WI38 (cell line): Measurements from ENCODE around the gene ADAMTS15.
A peak's percentile ranks its signal among the peaks of the same experiment; 100 is the strongest.

ENCODE experiments used
- H3K4me3 ChIP-seq: 2 replicates; pipeline ENCODE4 v1.5.1; 2011; ENCODE audit warnings: low read depth, mild to moderate bottlenecking, control low read depth, low read length
- CTCF ChIP-seq: IDR thresholded peaks from 2 replicates; pipeline ENCODE4 v1.5.1; 2012; ENCODE audit warnings: low read depth, mild to moderate bottlenecking, control low read depth, low read length

Gene ADAMTS15

DNA sequence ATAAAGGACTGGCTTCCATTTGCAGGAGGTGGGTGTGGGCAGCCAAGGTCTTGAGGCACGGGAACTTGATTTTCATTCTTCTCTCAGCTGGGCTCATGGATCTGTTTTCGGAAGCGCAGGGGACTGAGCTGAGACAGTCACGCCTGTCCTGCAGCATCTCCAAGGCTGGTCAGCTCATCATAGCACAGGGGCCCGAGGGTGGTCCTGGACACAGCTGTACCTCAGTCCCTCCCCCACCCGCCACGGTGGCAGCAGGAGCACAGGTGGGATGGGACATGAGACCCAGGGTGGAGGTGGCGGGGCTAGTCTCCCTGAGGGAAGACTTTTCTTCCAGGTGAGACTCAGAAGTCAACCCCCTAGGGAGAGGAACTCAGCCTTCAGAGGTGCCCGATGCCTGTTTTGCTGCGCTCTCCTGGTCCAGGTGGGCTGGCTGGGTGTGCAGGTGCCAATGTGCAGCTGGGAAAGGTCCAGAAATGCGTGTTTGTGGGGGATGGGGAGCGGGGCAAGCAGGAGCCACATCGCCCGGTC, 23.8 kb upstream of the ADAMTS15 start:
- no peak for TF ChIP-seq CTCF
- H3K4me3 ChIP-seq, result no peak overlapping the region

DNA sequence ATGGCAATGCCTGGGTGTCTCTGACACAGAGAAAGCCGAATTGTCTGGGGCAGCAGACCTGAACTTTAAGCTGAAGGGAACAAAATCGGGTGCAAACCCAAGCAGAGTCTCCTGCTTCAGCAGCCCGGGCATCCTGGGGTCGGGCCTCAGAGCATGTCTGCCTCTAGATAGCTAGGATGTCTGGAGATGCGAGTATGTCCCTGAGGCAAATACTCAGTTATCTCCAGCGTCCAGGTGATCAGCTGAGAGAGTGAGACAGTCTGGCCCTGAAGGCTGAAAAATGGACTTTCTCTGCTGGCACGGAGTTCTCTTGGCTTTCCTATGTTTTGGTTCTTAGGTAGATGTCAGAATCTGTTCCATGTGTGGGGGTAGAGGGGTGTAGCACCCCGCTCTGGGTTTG, 23.3 kb upstream of the ADAMTS15 start:
- no peak for TF ChIP-seq CTCF
- no peak overlapping the region for H3K4me3 ChIP-seq

GRCh38 chr11:130426223-130426836, 22.1 kb upstream of the ADAMTS15 start:
- peak overlapping the region; percentile 58 for H3K4me3 ChIP-seq

GRCh38 chr11:130426837-130427341, 21.6 kb upstream of the ADAMTS15 start:
- peak overlapping the region; percentile 58 for H3K4me3 ChIP-seq
- no peak for TF ChIP-seq CTCF

More at GRCh38 chr11:130426223-130426836, 22.1 kb upstream of the ADAMTS15 start:
- no peak for TF ChIP-seq CTCF

DNA sequence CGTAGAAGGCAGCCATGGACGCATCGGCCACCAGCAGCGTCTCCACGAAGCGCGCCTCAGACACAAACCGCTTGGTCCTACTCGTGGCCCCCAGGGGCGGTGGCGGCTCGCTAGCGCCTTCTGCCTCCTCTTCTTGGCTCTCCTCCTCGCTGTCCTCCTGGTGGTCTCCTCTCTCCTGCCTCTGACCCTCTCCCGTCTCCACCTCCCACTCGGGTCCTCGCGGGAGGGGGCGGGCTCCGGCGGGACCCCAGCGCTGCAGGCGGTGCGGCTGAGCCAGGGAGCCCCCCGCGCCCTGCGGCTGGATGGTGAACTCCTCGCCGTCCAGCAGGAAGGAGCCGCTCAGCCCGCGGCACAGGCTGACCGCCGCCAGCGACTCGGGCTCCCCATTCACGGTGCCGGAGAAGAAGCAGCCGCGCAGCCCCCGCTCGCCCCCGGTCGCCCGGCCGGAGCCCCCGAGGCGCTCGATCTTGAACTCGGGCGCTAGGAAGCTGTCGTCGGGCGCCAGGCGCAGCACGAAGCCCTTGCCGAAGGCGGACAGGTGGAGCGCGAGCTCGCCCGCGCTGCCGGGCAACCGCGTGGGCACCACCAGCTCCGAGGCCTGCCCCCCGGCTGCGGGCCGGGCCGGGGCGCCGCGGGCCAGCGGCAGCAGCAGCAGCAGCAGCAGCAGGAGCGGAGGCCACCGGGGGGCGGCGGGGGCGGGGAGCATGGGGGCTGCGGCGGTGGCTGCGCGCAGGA, 20.7 kb upstream of the ADAMTS15 start:
- TF ChIP-seq CTCF, result no peak
- H3K4me3 ChIP-seq, result peak overlapping the region; percentile 58

DNA sequence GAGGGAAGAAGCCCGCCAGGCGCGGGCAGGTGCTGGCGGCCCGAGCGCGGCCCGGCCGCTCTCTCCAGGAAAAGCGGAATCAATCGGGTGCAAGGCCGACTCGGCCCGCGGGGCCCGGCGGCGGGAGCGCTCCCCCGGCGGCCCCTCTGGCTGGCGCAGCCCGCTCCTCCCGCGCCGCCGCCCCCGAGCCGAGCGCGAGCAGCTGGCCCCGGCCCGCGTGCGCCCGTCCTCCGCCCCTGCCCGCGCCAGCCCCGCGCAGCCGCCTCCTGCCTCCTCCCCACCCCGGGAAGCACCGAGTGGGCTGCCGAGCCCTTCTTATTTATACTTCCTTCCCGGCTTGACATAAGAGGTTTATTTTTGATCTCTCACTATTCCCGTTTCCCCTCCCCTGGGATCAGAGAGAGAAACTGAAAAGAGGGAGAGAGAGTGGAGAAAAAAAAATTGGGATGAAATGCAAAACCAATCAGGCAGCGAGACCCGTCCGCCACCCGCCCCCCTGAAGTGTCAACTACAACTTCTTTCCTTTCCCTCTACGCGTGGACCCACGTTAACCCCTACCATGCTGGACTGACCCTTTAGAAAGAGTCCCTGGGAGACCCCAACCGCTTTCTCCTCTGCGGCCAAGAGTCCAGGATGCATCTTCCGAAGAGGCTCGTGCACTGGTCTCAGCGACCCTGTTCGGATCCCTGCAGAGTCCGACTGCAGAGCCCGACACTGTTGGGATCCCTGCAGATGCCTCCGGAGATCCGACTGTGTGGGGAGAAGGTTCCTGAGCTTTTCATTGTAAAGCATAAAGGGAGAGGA, 19.9 kb upstream of the ADAMTS15 start, which contains the start of gene ADAMTS8:
ADAMTS8 (minus strand) TSS at position 294 of the 804 bp plus-strand sequence. CDS start 323 bp downstream, outside the sequence.
- H3K4me3 ChIP-seq, result peak within 1 kb of the TSS; percentile 58
- TF ChIP-seq CTCF, result no peak
